HG03432 (cell line): ENCODE results near the gene RFX2.
"Not testable (repeated sequence)": the region's sequence is repeated elsewhere in the genome, so short reads cannot be mapped to it uniquely, and the experiment has no call there.

Source experiments
- ATAC-seq: cut with Tn5 transposase; IDR thresholded peaks from one replicate; pipeline ENCODE4 v1.9.1; 2021; ENCODE audit warnings: mild to moderate bottlenecking, moderate library complexity; ENCODE audit not compliant: unreplicated experiment

Gene RFX2

DNA sequence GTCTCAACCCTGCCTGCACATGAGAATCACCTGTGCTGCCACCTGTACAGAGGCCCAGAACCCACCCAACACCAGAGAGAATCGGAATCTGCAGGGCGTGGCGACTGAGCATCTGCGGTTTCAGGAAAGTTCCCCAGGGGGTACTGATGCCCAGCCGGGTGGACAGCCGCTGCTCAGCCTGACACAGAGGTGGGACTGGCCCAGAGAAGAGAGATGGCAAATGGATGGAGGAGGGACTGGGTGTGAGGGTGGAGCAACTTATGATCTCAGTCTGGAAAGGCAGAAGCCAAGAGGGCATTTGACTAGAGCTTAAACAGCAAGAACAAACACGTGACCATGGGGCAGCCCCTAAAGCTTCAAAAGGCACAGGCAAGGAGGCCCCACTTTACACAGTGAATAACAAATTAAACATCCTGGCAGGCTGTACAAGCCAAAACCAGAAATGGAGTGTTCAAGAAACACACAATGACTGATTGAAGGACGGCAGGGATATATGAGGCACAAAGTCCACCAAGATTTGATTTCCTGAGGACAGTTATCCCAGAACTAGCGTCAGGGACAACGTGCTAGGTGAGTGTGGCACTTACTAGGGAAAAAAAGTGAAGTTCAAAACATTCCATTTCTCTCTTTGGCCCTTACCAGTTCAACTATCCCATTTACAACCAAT lies 135.4 kb downstream of the RFX2 start:
- ATAC-seq = no peak

GRCh38 chr19:5973867-5974635 lies 136.2 kb downstream of the RFX2 start:
- no peak for ATAC-seq

DNA sequence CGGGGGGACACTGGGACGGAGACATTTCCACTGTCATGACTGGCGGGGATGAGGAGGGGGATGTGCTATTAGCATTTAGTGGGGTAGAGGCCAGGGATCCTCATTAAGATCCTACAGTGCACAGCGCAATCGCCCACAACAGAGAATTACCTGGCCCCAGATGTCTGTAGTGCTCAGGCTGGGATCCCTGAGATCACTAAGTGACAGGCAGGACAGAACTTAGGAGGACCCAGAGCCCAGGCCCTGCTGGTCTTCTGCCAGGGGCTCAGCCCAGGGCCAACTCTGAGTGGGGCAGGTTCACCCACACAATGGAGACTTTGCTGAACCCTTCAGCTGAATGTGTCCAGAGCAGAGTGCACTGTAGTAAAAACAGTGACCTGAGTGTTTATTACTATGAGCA lies 136.9 kb downstream of the RFX2 start:
- ATAC-seq = no peak

DNA sequence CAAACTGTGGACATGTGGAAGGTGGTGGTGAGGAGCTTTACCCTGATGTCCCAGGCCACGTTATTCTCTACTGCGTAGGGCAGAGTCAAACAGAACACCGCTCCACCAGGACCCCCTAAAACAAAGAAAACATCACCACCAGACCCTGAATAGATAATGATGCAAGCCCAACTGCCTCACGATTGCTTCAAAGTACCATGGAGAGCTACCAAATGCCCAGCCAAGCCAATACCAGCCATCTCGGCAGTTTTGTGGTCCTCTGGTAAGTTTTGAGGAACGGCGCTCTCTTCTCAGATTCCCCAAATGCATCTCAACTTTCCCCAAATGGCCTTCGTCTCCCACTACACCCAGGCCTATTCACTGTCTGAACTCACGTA lies 138.0 kb downstream of the RFX2 start:
- ATAC-seq = no peak

DNA sequence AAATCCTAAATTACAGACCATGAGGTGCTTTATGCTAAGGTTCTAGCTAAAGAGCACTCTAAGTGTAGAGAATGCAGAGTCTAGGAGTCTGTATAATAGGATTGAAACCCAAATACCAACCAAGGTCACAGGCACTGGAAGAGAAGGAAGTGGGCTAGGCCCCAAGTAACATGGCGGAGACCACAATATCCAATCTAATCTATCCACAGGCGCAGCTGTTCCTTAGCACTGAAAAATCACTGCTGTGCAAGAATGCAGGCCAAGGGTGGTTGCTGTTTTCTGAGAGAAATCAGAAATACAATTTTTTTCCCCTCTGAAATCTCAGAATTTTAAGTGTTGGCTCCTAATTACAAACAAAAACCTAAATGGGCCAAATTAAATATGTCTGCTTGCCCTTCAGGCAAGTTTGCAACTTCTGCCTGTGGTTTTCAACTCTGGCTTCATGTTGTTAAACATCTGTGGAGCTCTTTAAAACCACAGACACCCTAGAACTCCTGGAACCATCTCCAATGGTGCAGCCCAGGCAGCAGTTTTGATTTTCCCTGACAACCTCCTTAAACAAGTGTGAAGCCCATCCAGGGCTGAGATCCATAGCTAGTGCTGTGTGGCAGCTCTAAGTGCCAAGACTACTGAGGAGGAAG lies 138.5 kb downstream of the RFX2 start:
- no peak for ATAC-seq

- ATAC-seq = no peak
Observed at GRCh38 chr19:5969476-5969875, 140.8 kb downstream of the RFX2 start.

- ATAC-seq = no peak
Observed at GRCh38 chr19:5968431-5969373, 141.6 kb downstream of the RFX2 start.

DNA sequence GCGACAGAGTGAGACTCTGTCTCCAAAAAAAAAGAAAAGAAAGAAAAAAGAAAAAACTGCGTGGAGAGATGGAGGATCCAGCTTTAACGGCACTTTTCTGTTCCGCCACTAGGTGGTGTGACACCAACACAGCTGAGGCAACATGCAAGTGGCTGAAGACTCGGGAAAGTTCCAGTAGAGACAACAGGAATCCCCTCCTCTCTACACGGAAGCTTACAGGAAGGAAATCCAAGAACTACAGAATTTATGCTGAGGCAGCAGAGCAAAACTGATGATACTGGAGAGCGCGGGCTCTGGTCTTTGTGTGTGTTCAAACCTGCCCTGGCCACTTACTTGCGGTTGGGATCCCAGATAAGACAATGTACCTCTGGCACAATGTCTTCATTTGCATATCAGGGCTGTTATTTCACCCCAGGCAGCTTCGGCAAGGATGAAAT lies 142.3 kb downstream of the RFX2 start:
- ATAC-seq = no peak

GRCh38 chr19:5967571-5967970 lies 142.7 kb downstream of the RFX2 start:
- no peak for ATAC-seq

GRCh38 chr19:5966941-5967340 lies 143.4 kb downstream of the RFX2 start:
- no peak for ATAC-seq

DNA sequence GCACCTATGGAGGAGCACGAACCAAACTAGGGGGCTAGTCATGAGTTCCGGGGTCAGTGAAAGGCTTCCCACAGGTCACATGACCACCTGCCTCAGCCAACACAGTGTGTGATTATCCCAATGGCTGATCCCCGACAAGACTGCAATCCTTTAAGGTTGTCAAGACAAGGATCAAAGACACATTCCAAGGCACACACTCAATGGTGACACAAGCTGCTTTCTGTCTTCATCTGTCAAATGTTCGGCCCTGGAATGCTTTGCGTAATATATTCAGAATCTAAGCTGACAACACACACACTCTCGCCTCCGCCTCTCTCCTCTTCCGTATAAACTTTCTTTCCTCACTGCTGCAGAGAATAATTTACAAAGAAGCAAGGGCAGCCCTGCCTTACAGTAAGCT lies 144.1 kb downstream of the RFX2 start:
- ATAC-seq = no peak

GRCh38 chr19:5964816-5965565 lies 145.3 kb downstream of the RFX2 start:
- ATAC-seq = no peak

DNA sequence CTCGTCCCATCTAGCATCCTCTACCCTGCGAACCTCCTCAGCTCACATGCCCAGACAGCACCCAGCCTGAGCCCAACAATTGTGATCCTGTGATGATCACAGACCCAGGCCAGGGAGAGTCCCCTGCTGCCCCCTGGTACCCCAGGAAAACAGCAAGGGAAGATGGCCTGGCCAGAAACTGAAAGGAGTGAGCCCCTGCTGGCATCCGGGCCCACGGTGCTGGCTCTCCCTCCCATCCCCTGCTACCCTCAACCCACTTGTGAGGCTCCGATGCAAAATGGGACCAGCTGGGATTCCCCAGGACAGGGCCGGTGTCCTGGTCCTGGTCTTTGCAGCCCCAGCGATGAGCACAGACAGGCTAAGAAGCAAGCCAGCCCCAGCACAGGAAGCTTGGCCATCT lies 146.4 kb downstream of the RFX2 start:
- ATAC-seq = no peak

DNA sequence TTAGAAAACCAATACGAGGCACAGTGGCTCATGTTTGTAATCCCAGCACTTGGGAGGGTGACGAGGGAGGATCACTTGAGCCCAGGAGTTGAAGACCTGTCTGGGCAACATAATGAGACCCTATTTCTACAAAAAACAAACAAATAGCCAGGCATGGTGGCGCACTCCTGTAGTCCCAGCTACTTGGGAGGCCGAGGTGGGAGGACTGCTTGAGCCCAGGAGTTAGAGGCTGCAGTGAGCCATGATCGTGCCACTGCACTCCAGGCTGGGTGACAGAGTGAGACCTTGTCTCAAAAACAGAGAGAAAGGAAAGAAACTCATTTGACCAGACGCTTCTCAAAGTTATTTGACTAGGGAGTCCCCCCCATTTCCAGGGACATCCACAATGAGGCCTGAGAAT lies 147.0 kb downstream of the RFX2 start:
- not testable (repeated sequence) for ATAC-seq

GRCh38 chr19:5961969-5962945 lies 148.0 kb downstream of the RFX2 start:
- no peak for ATAC-seq

GRCh38 chr19:5961641-5961968 lies 148.7 kb downstream of the RFX2 start:
- not testable (repeated sequence) for ATAC-seq

DNA sequence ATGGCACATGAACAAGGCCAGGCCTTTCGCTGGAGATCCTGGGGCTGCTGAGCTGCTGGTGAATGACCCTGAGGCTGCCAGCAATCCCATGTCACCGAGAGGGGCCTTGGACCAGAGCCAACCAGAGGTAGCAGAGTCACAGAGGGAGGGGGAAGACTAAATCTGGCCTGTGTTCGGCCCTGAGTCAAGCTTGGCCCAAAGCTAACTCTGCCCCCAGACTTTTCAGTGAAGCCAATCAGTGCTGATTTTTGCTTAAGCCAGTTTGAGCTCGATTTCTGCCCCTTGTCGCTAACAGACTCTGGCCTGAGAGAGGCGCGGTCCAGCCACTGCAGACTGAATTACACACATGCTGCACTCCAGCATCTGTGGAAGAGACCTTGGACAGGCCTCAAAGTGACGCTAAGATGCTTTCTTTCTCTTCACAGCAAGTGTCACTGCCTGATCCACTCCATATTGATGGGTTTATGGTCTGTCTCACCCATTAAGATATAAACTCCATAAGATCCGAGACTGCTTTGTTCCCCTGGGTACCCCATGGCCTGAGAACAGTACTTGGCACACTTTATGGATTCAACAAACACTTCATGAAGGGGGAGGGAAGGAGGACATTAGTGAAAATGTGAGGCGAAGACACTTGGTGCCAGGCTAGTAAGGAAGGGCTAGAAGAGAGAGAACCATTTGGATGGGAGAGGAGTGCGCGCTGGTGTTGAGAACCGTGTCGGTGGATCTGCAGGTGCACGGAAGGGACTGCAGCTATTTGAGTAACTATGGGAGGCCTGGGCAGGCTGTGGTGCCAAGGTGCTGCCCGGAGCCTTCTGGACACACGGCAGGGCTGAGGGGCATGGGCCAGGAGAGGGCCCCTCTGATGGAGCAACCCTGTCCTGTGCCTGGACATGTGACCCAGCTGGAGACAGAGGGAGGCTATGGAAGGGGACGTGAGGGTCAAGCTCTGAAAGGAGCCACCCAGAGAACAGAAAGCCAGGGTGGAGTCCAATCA lies 150.0 kb downstream of the RFX2 start:
- no peak for ATAC-seq
